ENCODE measurements around the gene PAQR8.

The PAQR8 gene, protein sequence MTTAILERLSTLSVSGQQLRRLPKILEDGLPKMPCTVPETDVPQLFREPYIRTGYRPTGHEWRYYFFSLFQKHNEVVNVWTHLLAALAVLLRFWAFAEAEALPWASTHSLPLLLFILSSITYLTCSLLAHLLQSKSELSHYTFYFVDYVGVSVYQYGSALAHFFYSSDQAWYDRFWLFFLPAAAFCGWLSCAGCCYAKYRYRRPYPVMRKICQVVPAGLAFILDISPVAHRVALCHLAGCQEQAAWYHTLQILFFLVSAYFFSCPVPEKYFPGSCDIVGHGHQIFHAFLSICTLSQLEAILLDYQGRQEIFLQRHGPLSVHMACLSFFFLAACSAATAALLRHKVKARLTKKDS

DNA sequence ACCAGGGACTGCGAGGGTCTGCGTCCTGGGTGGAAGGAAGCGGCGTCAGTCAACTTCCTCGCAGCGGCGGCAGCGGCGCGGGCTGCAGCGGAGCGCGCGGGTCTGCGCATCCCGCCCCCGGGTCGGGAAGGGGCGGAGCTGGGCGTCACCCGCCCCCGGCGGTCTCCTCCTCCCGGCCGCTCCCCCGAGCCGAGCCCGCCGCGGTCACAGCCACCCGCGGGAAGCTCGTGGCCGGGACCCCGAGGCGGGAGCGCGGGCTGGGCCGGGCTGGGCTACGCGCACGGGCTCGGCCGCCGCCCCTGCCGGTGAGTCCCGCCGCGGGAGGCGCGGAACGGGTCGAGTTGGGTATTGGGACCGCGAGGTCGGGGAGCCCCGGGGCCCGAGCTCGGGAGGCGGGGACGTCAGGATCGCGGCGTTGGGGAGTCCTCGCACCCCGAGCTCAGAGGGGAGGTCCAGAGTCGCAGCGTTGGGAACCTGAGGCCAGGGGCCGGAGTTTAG lies at the start of gene PAQR8:
TSS of gene PAQR8 (plus strand) at position 207 of the 498 bp plus-strand sequence. CDS start 41,063 bp downstream, outside the sequence.
- peak; percentile 67 to 79 for DNase-seq (ENCODE audit: low read depth in 2 of 2)

DNA sequence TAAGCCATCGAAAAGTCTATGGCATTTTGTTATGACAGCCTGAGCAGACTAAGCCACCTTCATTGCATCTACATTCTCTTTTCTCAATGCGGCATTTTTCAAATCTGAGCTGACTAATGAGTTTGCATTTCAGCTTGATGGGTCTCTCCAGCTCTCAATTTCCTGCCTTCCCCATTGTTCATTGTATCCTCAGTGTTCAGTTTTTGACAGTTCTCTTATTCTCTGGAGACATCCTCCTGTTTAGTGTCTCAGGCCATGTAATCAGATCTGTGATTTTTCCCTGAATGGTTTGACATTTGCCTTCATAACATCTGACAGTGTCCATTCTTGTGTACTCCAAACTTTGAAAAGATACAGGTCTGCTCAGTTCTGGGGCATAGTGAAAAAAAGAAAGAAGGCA lies 49.5 kb upstream of the PAQR8 start:
- no peak for DNase-seq (ENCODE audit: low read depth in 2 of 2)

DNA sequence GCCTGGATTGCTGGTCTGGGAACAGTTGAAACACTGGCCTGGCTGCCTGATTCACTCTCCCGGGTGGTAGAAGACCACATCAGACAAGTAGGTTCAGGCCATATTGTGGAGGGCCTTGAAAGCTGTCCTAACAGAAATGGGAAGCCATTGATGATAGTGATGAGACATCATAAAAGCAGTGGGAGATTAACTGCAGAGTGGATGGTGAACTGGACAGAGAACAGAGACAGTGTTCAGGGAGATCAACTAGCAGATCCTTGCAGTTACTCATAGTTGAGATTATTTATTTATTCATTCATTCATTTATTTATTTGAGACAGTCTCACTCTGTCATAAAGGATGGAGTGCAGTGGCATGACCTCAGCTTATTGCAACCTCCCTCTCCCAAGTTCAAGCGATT lies 47.2 kb upstream of the PAQR8 start:
- no peak for DNase-seq (ENCODE audit: low read depth in 2 of 2)

DNA sequence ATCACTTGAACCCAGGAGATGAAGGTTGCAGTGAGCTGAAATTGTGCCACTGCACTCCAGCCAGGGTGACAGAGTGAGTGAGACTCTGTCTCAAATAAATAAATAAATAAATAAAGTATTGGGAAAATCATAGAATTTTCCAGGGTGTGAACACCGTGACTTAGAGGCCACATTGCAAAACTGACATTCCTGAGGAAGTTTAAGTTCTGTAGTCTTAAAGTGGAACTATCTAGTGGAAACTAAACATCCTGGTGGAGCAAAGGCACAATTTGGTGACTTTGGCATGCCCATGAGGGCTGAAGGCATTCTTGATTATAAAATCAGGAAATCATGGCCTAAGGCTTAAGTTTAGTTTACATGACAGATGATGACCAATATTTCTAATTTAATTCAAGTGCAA lies 44.7 kb upstream of the PAQR8 start:
- no peak for DNase-seq (ENCODE audit: low read depth in 2 of 2)

DNA sequence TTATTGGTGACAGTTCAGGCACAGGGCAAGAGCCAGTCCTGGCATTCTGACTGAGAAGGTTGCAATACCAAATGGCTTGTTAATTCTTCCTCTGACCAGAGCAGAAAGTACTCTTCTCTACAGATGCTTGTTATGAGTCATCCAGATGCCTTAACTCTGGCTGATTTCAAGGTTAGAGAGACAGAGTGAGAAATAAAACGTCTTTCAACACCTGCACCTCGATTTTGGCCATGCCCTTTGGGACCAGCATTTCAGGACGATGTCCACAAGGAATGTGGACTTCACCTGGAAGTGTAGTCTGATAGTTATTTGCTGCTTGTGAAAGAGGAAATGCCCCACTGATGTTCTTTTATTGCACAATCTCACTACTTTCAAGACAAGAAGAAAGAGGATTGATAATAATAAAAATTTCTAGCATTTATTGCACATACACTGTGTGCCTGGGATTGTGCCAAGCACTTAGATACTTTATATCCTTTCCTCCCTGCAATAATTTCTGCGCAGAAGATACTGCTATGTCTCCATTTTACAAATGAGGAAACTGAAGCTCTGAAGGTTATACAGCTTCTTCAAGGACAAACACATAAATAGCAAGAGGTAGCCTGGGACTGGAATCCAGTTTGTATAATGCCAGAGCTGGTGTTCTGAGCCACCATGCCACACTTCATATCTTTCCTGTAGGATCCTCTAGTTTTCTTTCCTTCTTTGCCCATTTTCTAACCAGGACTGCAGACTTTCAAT lies 43.9 kb upstream of the PAQR8 start:
- no peak for DNase-seq (ENCODE audit: low read depth in 2 of 2)

DNA sequence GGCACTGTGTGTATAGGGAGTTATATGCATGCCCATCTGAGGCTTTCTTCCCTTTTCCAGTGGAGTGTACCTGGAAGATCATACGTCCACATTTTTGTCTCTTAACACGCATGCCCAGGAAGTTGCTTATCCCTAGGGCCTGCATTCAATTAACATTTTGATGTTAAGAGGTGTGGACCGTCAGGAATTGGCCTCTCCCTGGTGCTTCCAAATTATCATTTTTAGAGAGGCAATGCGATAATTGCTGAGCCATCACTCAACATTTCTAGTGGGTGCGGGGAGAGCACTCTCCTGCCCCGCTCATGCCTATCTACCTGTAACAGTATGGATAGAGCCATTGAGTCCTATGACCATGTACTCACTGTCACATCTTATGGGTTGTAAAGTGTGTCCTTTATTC lies 37.8 kb upstream of the PAQR8 start:
- DNase-seq (ENCODE audit: low read depth in 2 of 2): no peak

DNA sequence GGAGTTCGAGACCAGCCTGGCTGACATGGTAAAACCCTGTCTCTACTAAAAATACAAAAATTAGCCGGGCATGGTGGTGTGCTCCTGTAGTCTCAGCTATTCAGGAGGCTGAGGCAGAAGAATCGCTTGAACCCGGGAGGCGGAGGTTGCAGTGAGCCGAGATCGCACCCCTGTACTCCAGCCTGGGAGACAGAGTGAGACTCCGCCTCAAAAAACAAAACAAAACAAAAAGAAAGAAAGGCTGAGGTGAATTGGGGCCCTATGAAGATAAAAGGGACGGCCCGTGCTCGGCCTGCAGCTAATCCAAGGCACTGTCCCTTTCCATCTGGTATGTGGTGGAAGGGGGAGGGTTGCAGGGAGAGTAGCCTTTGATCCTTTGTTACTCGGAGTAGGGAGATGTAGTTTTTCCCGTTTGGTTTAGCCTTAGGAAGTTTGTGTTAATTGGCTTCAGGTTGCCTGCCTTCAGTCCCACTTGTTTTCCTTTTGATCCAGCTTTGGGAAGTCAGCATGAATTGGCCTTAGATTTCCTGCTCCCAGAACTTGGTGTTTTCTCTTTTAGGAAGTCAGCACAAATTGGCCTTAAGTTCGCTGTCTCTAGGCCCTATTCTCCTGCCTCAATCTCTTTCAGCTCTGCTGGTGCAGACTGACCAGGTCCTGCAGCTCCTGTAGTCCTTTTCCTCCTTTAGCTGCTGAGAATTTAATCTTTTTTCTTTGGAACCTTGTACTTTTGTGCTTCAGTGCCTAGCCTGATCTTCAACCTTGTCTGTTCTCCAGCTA lies 36.1 kb upstream of the PAQR8 start:
- DNase-seq (ENCODE audit: low read depth in 2 of 2): no peak

DNA sequence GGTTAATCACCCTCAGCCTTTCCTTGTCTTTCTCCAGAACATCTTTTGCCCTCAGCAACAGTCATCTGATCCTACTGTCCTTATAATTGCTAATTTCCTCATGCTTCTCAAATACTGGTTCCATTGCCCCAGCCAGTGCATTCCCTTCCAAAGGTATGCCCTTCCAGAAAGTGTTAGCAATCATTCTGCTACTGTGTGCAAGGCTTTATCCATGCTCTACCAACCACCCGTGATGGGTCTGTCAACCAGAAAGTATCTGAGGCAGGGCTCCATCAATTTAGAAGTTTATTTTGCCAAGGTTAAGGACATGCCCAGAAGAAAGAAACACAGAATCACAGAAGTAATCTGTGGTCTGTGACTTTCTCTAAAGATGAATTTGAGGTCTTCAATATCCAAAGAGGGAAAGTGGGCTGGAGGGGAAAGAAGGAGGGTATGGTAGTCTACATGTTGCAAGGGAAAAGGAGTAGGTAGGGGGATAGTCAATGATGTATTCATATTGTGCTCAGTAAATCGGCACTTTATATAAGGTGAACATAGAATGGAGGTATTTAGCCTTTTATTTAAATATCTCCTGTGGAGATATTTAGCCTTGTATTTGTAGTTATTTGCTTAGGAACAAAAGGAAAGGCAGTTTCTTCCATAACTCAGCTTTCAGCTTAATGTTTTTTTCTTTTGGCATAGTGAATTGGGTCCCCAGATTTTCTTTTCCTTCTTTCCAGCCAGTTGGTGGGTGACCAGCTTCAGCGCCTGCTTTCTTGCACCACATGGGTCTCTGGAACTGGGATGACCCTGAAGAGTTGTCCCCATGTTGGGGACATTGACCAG lies 35.2 kb upstream of the PAQR8 start:
- no peak for DNase-seq (ENCODE audit: low read depth in 2 of 2)

DNA sequence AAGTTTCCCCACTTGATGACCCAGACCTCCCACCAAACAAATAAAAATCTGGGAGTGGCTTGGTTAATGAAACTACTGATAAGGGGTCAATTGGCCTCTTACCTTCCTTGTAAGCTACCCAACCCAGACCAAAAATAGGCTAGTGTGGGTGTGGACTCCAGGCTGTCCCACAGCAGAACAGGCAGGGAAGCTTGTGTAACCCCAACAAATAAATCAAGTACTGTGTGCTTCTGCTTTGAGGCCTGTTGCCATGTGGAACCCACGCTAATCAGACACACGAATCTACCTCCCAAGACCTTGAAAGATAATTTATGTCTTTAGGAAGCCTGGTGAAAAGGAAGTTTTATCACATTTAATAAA lies 33.7 kb upstream of the PAQR8 start:
- no peak for DNase-seq (ENCODE audit: low read depth in 2 of 2)

DNA sequence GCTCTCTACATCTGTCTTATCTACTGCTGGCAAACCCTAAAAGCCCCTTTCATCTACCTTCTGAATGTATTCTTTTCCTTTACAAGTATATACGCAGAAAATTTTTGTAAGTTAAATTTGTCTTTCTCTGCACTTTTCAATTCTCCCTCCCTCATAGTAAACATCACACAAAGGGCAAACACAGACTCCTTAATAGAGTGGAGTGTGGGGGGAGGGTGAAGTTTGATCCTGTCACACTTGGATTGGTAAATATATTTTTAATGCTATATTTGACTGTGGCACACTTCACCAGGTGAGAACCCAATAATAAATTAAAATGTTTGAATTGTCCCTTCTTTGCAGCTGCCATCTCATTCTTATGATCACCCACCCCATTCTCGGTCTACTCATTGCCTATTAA lies 33.2 kb upstream of the PAQR8 start:
- no peak for DNase-seq (ENCODE audit: low read depth in 2 of 2)

DNA sequence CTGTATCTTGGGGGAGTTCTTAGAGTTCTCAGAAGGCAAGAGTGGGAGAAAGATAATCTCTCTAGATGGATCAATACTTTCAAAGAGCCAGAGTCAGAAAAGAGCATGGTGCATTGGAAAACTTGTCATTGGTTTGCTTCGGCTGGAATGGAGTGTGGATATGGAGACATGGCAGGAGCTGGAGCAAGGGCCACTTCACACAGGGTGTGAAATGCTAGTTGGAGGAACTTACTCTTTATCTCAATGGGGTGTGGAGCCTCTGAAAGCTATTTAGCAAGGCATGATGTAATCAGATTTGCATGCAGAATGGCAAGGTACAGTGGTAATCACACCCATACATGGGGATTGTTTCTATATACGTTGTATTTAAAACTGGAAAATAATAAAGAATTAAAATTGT lies 31.5 kb upstream of the PAQR8 start:
- DNase-seq (ENCODE audit: low read depth in 2 of 2): no peak

DNA sequence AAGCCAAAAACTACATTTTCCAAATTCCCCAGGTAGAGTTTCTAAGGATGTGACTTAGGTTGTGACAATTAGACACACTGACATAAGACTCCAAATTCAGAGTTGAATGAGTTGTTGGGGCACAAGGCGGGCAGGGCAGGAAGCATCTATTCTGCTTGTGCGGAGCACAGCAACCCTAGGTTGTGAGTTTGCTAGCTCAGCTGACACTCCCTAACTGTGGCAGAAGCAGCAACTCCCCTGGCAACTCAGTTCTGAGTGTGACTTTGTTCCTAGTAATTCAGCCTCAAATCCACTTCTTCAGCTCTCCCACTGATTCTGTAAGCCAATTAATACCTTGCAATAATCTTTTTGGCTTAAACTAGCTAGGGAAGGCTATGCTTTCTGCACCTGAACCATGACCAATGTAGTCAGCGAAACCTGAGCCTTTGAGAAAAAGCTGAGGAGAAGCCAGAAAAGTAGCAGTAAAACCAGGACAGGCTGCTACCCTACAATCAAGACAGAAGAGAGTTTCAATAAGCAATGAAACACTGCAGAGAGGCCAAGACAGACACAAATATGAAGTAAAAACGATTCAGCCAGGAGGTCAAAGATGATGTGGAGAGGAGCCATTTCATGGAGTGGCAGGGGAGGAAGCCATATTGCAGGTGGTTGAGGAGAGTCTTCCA lies 30.0 kb upstream of the PAQR8 start:
- no peak for DNase-seq (ENCODE audit: low read depth in 2 of 2)

DNA sequence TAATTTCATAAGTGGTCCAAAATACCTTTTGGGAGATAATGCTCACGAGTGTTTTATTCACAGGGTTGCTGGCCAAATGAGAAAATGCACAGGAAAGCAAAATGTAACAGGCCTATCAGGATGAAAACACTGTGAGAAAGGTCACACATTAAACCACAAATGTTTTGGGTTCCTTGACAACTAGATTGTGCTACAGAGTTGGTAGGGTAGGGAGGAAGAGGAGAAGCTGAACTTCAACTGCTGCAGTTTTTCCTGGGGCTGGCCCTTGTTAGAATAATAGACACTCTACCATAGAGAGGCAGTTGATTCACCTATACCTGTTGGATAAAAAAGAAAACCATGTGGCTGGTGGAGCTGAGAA lies 28.1 kb upstream of the PAQR8 start:
- DNase-seq (ENCODE audit: low read depth in 2 of 2): no peak

DNA sequence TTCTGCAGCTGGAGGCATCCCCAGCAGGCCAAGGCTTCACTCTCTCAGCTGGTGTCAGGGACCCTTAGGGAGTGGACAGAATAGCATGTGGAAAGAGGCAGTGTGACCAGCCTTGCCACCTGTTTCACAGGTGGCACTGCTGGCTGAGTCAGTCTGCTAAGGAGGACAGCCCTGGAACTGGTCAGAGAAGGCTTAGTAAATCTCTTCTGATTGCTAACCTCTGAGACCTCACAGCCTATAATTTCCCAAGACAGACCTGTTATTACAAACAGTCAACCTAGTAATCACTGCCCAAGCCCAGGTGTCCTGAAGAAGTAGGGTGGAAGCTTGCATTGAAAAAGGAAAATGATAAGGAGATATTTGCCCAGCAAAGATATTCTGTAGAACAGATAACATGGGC lies 26.4 kb upstream of the PAQR8 start:
- no peak for DNase-seq (ENCODE audit: low read depth in 2 of 2)

DNA sequence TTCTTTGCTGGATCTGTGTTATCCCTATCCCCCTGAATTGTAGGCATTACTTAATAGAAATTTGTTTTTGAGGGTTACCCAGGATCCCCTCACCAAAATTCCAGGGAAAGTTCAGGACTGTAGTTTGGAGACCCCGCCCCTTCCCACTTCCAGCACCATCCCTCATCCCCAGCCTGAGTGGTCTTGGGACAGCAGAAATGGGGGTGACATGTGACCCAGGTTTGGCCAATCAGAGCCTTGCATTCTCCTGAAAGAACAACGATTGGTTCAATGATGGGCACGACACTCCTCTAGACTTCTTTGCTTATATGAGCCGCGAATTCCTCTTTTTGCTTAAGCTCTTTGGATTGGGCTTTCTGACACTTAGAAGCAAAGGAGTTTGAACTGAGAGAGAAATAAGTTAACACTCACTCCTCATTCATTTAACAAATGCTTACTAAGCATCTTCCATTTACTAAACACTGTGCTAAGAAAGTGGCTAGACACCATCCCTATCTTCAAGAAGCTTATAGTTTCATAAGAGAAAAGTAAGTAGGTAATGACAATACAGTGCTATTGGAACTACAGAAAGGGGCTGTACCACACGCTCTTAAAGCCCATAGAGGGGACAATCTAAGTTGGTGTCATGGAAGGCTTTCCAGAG lies 24.9 kb upstream of the PAQR8 start:
- DNase-seq (ENCODE audit: low read depth in 2 of 2): no peak

DNA sequence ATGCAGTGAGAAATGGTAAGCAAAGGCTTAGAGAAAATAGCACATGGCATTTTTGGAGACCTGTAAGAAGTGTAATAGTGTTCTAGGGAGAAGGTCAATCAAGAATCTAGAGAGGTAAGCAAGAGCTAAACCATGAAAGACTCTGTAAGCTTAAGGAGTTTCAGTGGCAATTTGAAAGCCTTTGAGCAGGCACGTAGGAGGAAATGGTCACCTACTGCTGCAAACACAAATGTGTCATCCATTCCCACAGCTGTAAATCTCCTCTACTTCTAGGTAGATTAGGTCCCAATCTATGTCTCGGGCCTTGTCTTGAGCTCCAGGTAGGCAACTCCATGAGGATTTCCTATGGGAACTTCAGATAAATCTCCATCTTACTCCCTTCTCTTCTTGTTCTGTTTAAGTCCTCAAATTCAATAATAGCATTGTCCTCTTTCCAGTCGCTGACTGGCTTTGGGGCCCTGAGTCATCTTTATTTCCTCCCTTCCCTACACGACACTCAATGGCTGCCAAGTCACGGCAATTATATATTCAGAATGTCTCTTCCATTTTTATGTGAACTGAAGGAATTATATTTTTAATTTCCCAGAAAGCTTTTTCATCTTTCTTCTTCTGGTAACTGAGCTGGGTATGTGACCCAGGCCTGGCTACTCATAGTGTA lies 24.2 kb upstream of the PAQR8 start:
- DNase-seq (ENCODE audit: low read depth in 2 of 2): no peak

DNA sequence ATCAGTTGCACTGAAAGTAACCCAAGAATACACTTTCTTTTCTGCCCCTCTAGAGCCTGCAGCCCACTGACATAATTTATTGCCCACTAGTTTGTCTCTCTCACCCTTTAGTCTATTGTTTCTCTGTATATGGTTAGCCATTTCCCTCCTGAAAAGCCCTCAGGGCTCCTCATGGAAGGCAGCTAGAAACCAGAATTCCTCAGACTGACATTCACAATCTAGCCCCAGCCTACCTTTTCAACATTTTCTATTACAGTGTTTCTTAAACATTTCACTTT lies 21.4 kb upstream of the PAQR8 start:
- DNase-seq (ENCODE audit: low read depth in 2 of 2): no peak

DNA sequence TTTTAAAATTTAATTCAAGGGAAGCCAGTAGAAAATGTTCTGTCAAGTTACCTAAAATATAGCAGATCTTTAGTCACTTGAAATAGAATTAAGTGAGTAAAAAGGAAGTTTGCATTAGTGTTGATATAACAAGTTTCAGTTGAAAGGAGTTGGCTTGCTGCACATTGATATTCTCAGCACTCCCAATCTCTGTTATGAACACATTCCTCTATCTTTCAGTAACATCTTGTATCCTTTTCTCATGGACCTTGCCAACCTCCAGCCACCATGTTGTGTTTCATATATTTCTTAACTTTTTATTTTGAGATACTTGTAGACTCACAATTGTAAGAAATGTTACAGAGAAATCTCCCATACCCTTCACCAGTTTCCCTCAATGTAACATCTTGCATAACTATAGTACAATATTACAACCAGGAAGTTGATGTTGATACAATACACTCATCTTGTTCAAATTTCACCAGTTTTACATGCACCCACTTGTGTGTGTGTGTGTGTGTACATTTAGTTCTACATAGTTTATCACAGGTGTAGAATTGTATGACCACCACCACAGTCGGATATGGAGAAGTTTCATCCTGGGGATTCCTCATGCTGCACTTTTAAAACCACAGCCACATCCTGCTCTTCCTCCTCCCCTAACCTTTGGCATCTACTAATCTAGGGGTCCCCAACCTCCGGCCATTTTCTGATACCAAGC lies 20.2 kb upstream of the PAQR8 start:
- DNase-seq (ENCODE audit: low read depth in 2 of 2): no peak

DNA sequence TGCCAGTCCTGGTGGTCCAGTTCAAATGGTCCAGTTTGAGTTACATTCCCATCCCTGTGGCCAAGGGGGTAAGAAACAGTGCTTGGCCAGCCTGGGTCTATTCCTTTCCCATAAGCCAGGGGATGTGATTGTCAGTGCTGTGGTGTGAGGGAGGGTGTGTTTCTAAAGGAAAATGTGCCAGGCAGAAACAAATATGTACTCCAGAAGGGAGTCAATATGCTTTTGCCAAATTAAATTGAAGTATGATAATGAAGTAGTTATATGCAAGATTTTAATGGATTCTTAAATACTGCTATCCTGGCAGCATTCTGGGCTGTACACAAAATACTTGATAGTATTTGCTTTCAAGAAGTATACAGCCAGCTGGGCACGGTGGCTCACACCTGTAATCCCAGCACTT lies 16.6 kb upstream of the PAQR8 start:
- DNase-seq (ENCODE audit: low read depth in 2 of 2): no peak

DNA sequence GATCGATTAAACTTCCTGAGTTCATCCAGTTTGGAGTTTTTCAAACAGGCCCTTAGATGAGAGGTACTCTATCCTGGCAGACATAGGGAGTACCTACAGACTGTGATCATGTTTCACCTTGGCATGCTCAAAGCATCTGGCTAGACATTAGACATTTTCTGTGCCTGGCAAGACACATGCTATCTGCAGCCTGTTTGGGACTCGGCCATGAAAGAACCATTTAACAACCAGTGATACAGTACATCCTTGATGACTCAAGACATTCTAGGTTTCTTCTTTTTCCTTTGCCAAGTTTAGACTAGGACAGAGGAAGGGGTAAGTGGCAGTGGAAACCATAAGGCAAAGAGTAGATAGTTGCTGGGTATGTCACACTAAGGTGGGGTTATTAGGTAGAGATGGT lies 15.4 kb upstream of the PAQR8 start:
- no peak for DNase-seq (ENCODE audit: low read depth in 2 of 2)
